ENCODE results near the gene CRIP3. TPM values are rescaled to one million over a fixed set of nuclear protein-coding genes. Genes with fewer than 3 reads are reported as not detected.

CRIP3 gene
- total and polyA plus RNA-seq, 2 of the 13 experiments (the other 11 are each of a cell fraction or from before 2014, with no cell fraction given) = 6.3 to 9.3 TPM

DNA sequence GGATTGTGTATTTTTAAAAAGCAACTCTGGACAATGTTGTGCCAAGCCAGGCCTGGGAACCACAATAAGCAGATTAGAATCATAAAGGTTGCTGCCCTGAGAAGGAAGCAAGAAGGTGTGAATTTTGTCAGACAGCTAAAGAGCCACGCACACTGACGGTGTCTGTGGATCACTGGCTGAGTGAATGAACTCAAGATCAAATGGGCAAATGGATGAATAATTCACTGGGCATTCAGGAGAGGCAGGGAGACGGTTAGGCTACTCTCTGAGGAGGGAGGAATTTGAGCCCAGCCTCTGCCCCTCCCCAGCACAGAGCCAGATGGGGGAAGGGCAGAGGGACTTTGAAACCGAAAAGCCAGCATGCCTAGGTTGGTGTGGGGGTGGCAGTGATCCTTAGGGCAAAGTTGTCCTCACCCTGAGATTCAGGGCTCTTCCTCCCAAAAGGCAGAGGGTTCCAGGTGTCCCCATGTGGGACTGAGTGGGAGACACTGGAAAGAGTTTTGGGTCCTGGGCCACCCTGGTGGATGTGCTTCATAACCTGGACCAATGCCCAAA, 30.0 kb downstream of the CRIP3 start (continued):
- TF ChIP-seq CENPT (CRISPR knock-in tag; IDR thresholded peaks at IDR 0.05; ENCODE audit: low read depth) = no peak
- no peak for TF ChIP-seq NPAS2 (CRISPR knock-in tag; IDR thresholded peaks at IDR 0.05; ENCODE audit: borderline replicate concordance)
- no peak for TF ChIP-seq ZNF530 (CRISPR knock-in tag; IDR thresholded peaks at IDR 0.05; ENCODE audit: low read depth)
- TF ChIP-seq, protein P1, sequence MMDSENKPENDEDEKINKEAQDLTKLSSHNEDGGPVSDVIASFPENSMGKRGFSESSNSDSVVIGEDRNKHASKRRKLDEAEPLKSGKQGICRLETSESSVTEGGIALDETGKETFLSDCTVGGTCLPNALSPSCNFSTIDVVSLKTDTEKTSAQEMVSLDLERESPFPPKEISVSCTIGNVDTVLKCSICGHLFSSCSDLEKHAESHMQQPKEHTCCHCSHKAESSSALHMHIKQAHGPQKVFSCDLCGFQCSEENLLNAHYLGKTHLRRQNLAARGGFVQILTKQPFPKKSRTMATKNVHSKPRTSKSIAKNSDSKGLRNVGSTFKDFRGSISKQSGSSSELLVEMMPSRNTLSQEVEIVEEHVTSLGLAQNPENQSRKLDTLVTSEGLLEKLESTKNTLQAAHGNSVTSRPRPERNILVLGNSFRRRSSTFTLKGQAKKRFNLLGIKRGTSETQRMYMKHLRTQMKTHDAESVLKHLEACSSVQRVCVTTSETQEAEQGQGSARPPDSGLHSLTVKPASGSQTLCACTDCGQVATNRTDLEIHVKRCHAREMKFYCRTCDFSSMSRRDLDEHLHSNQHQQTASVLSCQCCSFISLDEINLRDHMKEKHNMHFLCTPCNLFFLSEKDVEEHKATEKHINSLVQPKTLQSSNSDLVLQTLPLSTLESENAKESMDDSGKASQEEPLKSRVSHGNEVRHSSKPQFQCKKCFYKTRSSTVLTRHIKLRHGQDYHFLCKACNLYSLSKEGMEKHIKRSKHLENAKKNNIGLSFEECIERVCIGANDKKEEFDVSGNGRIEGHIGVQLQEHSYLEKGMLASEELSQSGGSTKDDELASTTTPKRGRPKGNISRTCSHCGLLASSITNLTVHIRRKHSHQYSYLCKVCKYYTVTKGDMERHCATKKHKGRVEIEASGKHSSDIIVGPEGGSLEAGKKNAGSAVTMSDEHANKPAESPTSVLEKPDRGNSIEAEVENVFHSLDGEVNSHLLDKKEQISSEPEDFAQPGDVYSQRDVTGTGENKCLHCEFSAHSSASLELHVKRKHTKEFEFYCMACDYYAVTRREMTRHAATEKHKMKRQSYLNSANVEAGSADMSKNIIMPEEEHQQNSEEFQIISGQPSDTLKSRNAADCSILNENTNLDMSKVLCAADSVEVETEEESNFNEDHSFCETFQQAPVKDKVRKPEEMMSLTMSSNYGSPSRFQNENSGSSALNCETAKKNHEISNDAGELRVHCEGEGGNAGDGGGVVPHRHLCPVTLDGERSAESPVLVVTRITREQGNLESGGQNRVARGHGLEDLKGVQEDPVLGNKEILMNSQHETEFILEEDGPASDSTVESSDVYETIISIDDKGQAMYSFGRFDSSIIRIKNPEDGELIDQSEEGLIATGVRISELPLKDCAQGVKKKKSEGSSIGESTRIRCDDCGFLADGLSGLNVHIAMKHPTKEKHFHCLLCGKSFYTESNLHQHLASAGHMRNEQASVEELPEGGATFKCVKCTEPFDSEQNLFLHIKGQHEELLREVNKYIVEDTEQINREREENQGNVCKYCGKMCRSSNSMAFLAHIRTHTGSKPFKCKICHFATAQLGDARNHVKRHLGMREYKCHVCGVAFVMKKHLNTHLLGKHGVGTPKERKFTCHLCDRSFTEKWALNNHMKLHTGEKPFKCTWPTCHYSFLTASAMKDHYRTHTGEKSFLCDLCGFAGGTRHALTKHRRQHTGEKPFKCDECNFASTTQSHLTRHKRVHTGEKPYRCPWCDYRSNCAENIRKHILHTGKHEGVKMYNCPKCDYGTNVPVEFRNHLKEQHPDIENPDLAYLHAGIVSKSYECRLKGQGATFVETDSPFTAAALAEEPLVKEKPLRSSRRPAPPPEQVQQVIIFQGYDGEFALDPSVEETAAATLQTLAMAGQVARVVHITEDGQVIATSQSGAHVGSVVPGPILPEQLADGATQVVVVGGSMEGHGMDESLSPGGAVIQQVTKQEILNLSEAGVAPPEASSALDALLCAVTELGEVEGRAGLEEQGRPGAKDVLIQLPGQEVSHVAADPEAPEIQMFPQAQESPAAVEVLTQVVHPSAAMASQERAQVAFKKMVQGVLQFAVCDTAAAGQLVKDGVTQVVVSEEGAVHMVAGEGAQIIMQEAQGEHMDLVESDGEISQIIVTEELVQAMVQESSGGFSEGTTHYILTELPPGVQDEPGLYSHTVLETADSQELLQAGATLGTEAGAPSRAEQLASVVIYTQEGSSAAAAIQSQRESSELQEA (CRISPR knock-in tag; IDR thresholded peaks at IDR 0.05; ENCODE audit: not compliant biosample characterization) = no peak
- TF ChIP-seq, protein P2, sequence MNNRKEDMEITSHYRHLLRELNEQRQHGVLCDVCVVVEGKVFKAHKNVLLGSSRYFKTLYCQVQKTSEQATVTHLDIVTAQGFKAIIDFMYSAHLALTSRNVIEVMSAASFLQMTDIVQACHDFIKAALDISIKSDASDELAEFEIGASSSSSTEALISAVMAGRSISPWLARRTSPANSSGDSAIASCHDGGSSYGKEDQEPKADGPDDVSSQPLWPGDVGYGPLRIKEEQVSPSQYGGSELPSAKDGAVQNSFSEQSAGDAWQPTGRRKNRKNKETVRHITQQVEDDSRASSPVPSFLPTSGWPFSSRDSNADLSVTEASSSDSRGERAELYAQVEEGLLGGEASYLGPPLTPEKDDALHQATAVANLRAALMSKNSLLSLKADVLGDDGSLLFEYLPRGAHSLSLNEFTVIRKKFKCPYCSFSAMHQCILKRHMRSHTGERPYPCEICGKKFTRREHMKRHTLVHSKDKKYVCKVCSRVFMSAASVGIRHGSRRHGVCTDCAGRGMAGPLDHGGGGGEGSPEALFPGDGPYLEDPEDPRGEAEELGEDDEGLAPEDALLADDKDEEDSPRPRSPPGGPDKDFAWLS (CRISPR knock-in tag; IDR thresholded peaks at IDR 0.05; ENCODE audit: borderline replicate concordance) = peak; percentile 82; the same call in 1 of the 2 replicates
- TF ChIP-seq ZBTB7B (CRISPR knock-in tag; IDR thresholded peaks at IDR 0.05) = no peak
- TF ChIP-seq MATR3 (CRISPR knock-in tag; IDR thresholded peaks at IDR 0.05) = no peak
- no peak for TF ChIP-seq RORA (CRISPR knock-in tag; IDR thresholded peaks at IDR 0.05)
- no peak for TF ChIP-seq ZNF24 (IDR thresholded peaks at IDR 0.05)
- TF ChIP-seq ZNF792 (CRISPR knock-in tag; IDR thresholded peaks at IDR 0.05) = no peak; the same call in 1 of the 2 replicates
- 0 out of 2 replicates have a peak, but pooled peaks have one; percentile 20 for TF ChIP-seq SRY (CRISPR knock-in tag; IDR thresholded peaks at IDR 0.05)
- TF ChIP-seq, protein P3, sequence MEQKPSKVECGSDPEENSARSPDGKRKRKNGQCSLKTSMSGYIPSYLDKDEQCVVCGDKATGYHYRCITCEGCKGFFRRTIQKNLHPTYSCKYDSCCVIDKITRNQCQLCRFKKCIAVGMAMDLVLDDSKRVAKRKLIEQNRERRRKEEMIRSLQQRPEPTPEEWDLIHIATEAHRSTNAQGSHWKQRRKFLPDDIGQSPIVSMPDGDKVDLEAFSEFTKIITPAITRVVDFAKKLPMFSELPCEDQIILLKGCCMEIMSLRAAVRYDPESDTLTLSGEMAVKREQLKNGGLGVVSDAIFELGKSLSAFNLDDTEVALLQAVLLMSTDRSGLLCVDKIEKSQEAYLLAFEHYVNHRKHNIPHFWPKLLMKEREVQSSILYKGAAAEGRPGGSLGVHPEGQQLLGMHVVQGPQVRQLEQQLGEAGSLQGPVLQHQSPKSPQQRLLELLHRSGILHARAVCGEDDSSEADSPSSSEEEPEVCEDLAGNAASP (CRISPR knock-in tag; IDR thresholded peaks at IDR 0.05; ENCODE audit: borderline replicate concordance) = 0 out of 2 replicates have a peak, but pooled peaks have one; percentile 14
- TF ChIP-seq SATB2 (CRISPR knock-in tag; IDR thresholded peaks at IDR 0.05) = no peak
- no peak for TF ChIP-seq RFXANK (CRISPR knock-in tag; IDR thresholded peaks at IDR 0.05)
- TF ChIP-seq ZFP37 (CRISPR knock-in tag; IDR thresholded peaks at IDR 0.05; ENCODE audit: borderline replicate concordance) = 0 out of 2 replicates have a peak, but pooled peaks have one; percentile 7
- no peak for TF ChIP-seq ZNF773 (CRISPR knock-in tag; IDR thresholded peaks at IDR 0.05; ENCODE audit: borderline replicate concordance)
